DMS 273 (cell line): ENCODE data around the gene RNPEPL1.
"Not testable (repeated sequence)": the region's sequence is repeated elsewhere in the genome, so short reads cannot be mapped to it uniquely, and the experiment has no call there.

Experiments
- DNase-seq: peaks from one replicate; lab custom pipeline; 2025; ENCODE audit not compliant: unreplicated experiment; lab: John Stamatoyannopoulos, UW

The RNPEPL1 gene

DNA sequence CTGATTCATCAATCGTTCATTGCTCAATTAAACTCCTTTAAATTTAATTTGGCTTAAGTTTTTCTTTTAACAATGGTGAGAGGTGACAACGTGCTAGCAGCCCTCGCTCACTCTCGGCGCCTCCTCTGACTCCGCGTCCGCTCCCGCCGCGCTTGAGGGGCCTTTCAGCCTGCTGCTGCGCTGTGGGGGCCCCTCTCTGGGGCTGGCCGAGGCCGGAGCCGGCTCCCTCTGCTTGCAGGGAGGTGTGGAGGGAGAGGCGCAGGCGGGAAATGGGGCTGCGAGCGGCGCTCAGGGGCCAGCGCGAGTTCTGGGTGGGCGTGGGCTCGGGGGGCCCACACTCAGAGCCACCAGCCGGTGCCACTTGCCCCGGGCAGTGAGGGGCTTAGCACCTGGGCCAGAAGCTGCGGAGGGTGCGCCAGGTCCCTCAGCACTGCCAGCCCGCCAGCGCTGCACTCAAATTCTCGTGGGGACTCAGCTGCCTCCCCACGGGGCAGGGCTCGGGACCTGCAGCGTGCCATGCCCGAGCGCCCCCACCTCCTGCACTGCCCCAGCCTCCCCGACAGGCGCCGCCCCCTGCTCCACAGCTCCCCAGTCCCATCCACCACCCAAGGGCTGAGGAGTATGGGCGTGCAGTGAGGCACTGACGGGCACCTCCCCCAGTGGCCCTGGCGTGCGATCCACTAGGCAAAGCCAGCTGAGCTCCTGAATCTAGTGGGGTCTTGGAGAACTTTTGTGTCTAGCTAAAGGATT lies 30.1 kb upstream of the RNPEPL1 start:
- DNase-seq, result no peak

DNA sequence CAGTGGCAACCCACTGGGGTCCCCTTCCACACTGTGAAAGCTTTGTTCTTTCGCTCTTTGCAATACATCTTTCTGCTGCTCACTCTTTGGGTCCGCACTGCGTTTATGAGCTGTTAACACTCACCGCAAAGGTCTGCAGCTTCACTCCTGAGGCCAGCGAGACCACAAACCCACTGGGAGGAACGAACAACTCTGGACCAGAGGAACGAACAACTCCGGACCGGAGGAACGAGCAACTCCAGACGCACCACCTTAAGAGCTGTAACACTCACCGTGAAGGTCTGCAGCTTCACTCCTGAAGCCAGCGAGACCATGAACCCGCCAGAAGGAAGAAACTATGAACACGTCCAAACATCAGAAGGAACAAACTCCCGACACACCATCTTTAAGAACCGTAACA lies 29.2 kb upstream of the RNPEPL1 start:
- not testable (repeated sequence) for DNase-seq

DNA sequence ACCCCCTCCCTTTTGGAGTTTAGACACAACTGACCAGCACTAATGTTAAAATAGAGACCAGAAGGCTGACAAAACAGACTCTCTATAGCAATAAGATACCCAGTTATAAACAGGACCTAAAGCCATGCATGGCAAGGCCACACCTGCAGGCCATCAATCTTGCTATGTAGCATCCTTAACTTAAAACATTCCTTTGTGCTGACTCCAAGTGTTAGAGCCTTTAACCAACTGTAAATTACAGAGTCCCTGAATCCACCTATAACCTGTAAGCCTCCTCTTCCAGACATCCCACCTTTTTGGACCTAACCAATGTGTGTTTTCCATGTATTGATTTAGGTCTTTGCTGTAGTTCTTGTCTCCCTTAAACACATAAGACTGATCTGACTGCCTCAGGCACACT lies 28.4 kb upstream of the RNPEPL1 start:
- DNase-seq, result no peak

DNA sequence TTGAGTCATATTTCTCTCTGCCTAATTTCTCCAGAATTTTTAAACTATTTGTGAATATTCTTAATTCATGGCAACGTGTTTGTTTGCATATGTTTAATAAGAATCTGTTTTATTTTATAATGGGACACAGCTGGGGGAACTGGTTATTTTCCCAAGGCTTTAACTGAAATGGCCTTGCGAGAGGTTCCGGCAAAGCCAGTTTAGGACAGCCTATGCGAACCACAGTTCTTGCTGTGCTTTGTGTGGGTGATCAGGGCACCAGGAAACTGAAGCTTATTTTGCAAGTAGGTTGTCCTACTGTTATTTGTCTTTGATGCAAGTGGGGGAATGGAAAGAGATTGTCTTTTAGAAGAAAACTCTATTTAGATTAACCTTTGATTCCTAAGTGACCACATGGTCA lies 17.0 kb upstream of the RNPEPL1 start:
- no peak for DNase-seq

DNA sequence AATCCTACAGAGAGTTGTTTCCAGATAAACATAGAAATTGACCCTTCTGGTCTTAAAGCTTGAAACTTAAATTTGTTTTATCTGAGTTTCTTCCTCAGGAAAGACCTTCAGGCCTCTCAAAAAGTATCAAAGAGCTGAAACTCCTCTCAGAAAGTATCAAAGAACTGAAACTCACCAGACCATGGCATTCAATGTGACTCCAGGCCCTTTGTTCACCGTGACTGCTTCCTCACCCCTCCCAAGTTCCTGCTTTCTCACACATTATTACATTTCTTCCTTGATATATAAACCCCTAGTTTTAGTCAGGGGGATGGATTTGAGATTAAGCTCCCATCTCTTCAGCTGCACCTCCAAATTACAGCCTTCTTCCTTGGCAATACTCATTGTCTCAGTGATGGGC lies 16.5 kb upstream of the RNPEPL1 start:
- no peak for DNase-seq

DNA sequence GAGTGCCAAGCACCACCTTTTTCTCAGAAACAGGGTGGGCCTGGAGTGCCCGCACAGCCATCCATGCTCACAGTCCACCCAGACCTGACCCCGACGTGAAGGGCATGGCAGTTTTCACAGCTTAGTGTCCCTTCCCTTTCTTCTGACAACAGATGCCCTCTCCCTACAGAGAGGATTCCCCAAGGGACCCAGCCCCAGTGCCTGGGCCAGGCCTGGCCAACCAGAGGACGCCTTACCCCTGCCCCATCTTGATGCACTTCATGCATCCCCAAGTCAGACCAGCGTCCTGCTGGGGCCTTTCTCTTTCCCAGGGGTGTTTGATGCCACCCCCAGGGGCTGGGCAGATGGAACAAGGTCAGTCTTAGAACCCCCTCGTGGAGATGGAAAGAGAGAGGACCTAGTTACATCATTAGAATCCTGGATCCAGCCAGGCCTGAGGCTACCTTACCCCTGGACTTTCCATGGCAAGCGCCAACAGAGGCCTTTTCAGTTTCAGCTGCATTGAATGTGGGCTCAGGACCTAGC lies 14.3 kb upstream of the RNPEPL1 start:
- DNase-seq, result no peak

DNA sequence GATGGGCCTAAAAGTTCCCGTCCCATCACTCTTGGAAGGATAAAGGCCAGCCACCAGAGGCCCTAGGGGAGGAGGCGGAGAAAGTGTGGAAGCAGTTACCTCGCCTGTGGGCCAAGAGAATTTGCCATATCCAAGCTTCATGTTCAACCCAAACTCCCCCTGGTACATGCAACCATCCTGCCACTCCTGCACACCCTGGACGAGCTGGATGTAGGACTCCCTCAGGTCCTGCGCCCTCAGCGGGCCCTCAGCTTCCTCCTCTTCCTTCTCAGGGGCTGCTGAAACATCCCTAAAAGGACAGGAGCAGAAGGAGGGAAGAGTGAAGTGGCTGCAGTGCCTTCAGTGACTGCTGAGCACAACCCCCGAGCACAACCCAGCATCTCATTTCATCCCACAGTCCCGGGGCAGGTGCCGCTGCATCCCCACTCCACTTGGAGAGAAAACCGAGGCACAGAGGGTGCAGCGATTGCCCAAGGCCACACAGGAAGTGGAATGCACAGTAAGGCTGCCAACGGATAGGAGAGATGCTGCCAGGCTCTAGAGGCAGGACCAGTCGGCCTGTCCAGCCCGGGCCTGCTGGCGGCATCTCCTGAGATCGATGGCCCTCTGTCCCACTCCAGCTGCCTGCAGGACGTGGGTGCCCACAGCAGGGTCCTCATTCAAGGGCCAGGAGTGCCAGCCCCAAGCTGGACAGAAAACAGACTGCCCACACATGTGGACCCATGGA lies 13.4 kb upstream of the RNPEPL1 start:
- no peak for DNase-seq

DNA sequence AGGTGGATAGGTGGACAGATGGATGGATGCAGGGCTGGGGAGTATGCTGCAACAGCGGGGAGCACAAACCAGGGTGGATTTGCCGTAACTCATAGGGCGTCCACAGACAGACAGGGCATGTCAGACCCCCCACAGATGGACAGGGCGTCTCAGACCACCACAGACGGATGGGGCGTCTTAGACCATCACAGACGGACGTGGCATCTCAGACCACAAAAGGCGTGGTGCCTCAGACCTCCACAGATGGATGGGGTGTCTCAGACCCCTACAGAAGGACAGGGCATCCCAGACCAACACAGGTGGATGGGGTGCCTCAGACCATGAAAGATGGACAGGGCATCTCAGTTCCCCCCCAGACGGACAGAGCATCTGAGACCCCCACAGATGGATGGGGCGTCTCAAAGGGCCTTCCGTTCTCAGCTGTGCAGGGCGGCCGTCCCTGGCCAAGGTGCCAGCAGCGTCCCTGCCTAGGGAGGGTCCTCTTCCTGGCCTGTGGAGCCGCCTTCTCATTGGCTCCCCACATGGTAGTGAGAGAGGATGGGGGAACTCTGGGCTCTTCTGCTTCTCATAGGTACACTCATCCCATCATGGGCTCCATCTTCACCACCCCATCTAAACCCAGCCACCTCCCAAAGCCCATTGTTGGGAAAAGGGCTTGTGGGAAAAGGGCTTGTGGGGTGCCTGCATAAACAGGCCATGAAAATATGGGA lies 12.6 kb upstream of the RNPEPL1 start:
- DNase-seq, result no peak

DNA sequence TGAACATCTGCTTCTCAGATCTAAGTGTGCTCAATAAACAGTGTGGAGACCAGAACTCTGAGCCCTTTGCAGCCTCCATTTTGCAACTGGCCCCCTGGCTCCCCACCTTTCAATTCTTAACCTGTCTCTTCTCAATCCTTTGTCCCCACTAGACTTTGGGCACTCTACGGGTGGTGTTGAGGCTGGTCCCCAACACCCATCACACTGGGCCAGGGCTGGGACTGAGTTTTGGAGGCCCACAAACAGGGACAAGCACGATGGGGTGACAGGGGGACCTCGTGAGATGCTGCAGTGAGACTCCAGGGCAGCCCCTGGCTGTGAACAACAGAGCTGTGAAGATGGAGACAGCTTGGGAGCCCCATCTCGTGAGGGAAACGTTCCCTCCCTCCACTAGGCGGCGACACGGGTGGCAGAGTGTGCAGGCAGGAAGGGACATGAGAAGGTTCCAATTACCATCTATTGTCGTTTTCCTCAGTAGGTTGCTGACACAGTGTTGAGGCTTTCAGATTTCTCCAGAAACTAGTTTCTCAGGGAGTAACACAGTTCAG lies 11.7 kb upstream of the RNPEPL1 start:
- DNase-seq, result peak; percentile 57

DNA sequence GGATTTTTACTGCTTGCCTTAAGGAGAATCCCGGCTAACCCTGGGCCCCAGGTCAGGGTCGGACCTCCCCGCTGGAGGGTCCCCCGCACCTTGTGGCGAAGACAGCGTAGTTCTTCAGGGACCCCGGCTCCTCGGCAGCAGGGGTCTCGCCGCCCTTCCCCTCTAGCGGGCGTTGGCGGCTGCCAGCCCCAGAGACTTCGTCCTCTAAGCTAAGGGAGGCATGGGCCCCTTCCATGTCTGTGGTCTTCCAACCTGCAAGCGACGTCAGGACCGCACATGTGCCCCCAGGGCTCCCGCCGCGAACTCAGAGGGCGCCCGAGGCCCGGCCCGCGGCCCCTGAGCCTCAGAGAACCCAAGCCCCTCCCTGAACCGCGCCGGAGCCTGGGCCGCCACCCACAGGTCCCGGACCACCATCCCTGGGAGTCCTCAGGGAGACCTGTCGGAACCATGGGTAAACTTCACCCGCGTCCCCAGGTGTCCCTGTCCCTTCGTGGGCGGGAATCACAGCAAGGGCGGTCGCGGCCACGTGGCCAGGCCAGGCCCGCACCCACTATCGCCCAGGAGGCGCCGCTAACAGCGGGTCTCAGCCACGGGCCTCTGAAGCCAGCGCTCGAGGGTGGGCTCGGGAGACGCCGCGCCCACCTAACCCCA lies 11.1 kb upstream of the RNPEPL1 start:
- no peak for DNase-seq

DNA sequence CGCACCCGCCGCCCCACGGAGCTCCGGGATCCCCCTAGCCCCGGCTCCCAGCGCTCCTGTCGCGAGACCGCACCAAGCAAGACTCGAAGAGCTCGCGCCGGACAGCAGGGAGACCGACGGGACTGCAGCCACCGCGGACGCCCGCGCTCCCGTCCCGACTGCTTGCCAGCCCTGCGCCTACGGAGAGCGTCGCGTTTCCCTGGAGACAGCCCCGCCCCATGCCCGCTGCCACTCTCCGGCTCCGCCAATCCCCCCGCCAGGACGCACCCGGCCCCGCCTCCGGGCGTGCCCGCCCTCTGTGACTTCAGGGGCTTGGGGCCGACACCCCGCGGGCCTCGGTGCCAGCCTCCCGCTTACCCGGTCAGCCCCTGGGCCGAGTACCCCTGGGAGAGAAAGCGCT lies 10.5 kb upstream of the RNPEPL1 start, which contains the start of gene ANKMY1:
TSS of gene ANKMY1 (minus strand) at position 181 of the 400 bp plus-strand sequence. CDS start 653 bp downstream, outside the sequence.
- no peak for DNase-seq

DNA sequence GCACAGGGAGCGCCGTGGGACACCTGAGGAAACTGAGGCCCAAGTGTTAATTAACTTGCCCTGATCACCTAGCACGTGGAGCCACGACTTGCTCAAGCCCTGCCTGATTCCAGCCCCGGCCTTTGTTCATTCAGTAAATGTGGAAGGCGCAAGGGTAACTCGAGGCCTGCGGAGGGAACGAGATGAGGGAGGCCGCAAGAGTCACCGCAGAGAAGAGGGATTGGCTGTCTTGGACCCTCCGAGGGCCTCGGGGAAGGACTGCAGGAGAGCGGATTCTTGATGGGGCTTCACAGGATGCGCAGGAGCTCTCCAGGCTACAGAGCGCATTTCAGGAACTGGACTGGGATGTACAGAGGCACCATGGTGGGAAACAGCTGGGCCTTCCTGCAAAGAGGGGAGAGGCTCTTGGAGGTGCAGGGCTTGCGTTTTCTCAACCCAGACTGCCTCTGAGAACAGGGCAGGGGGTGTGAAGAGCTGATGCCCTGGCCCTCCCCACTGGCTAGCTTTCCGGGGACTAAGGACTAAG lies 10.0 kb upstream of the RNPEPL1 start:
- DNase-seq, result no peak

DNA sequence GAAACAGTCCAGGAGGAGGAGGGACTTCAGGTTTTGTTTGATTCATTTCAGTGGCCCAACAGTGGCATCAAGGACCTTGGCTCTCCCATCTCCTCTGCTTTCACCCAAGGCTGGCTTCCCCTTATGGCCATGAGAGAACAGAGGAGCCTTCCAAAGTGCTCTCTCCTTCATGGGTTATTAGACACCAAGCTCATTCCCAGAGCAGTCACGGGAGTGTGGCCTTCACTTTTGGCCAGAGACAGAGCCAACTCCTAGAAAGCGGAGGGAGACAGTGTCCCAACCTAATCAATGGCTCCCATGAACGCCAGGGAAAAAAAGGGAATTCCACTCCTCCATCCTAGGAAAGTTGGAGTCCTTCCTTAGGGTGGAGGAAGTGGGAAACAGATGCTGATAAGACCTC lies 9.0 kb upstream of the RNPEPL1 start:
- no peak for DNase-seq

DNA sequence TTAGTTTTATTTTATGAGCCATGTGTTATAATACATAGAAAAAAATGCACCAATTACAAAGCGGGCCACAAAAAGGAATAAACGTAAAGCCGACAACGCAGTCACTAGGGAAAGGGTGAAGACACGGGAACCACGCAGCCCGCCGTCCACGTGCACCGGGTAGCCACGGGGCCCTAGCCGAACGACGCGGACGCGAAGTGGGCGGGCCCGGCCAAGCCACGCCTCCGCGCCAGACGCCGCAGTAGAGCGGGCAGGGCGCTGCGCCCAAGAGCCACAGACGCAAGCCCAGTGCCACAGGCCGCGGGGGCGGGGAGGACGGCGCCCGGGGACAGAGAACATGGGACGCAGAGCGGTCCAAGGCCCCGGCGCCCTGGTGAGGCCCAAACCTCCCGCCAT lies 8.2 kb upstream of the RNPEPL1 start, which contains the start of gene DUSP28:
TSS of gene DUSP28 (plus strand) at position 274 of the 396 bp plus-strand sequence. CDS start 328 bp downstream, outside the sequence.
- DNase-seq, result peak; percentile 95

DNA sequence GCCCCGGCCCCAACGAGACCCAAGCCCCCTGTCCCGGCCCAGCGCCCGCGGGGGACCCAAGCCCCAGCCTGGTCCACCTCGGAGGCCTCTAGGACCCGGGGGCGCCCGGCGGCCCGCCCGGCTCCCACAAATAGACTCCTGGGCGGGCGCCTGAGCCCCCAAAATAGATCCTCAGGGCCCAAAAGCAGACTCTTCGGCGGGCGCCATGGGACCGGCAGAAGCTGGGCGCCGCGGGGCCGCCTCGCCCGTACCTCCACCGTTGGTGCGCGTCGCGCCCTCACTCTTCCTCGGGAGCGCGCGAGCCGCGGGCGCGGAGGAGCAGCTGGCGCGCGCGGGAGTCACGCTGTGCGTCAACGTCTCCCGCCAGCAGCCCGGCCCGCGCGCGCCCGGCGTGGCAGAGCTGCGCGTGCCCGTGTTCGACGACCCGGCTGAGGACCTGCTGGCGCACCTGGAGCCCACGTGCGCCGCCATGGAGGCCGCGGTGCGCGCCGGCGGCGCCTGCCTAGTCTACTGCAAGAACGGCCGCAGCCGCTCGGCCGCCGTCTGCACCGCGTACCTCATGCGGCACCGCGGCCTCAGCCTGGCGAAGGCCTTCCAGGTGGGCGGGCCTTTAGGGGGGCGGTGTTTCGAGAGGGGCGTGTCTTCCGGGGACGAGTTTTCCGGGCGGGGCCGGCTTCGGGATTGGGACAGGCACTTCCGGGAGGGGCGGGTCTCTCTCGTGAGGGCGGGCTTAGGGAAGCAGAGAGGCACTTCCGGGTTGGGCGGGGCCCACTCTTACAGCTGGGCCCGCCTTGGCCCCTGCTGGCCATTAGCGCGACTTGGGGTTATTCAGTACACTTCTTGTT lies 7.6 kb upstream of the RNPEPL1 start:
- DNase-seq, result peak; percentile 99

DNA sequence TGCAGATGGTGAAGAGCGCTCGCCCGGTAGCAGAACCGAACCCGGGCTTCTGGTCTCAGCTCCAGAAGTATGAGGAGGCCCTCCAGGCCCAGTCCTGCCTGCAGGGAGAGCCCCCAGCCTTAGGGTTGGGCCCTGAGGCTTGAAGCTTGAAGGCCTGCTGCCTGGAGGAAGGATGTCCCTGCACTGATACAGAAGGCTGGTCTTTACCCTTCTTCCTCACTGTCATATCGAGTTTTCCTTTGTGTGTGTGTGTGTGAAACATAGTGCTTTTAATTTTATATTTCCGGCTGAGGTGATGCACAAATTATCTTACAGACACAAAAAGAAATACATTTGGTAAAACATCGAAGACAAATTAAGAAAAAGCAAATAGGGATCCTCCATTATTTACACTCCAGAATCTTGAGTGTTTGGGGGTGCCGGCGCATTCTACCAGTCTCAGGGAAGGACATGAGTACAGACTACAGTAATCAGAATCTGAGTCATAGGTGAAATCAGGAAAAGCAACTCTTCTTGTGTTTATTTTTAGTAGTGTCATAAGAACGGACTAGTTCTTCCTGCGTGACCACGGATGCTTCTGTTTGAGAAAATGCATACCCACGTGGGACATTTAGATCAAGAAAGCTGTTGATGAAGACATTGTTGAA lies 6.8 kb upstream of the RNPEPL1 start:
- DNase-seq, result no peak

DNA sequence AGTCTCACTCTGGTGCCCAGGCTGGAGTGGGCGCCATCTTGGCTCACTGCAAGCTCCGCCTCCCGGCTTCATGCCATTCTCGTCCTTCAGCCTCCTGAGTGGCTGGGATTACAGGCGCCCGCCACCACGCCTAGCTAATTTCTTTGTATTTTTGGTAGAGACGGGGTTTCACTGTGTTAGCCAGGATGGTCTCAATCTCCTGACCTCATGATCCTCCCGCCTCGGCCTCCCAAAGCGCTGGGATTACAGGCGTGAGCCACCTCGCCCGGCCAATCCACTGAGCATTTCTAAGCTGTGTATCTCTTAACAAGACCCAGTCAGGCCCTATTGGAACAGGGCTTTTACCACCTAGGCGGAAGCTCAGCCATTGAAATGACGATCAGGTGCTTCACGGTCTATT lies 5.1 kb upstream of the RNPEPL1 start:
- DNase-seq, result not testable (repeated sequence)

DNA sequence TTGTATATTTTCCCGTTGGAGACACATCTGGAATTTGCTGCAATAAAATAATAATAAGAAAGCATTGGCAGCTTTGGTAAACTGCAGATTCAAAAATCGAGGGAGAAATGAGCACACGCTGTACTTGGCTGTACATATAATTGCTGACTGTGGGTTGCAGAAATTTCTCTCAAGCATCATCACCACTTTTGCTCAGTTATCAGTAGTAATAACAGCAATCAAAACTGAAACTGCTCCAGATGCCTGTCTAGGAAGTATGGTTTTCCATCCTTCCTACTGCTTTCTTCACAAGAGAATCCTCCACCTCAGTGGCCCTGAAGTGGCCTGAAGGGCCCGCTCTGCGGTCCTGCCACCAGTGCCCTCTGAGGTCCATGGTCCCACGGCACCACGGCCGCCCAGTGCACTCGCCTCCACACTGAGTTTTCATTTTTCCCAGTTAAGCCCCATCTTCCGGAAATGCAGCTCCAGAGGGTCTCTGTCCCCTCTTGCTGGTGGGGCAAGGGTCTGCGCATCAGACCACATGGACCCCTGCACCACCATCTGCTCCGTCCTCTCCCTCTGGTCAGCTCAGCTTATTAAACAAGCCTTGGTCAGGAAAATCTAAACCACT lies 4.2 kb upstream of the RNPEPL1 start:
- DNase-seq, result no peak
